ENCODE results near the gene PDIA5. TPM values are rescaled to one million over a fixed set of nuclear protein-coding genes. Genes with fewer than 3 reads are reported as not detected.

PDIA5 gene
- total and polyA plus RNA-seq, 2 of the 4 experiments (the other 2 are of a cell fraction) = 19.4 to 42.0 TPM

DNA sequence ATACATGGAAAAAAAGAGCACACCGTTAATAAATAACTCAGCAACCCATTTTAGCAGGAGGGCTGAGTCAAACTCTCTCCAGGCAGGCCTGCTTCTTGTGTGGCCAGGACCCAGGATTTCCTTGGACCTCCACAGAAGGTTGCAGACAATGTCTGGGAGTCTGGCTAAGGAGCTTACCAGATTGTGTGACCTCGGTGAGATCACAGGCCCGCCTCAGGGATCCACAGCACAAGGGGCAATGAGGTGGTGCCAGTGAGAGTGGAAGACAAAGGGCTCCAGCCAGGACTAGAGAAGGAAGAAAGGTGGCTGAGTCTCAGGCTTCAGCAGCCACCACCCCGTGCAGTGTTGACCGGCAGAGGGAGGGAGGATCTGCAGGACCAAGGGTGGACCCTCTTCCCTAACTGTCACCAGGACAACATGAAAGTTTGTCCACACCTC, 102.7 kb downstream of the PDIA5 start:
- Histone ChIP-seq H3K9me3 (ENCODE audit: control insufficient read depth, insufficient read depth, low read length) (no peaks in the 10 kb centered on the region), H2BK20ac (ENCODE audit: low read depth, low read length) (no peak overlapping the region), H3K56ac (ENCODE audit: extremely low read depth, insufficient read depth, low read length) (no peak overlapping the region), H4K20me1 (ENCODE audit: insufficient read depth, low read length) (no peaks in the 10 kb centered on the region), H4K8ac (ENCODE audit: low read depth in 2 of 2, low read length in 2 of 2) (no peak overlapping the region), H2BK5ac (ENCODE audit: low read depth, low read length, poor library complexity, severe bottlenecking) (no peak overlapping the region), H3K4me2 (ENCODE audit: low read depth, low read length) (no peak overlapping the region), H2BK15ac (ENCODE audit: low read depth, low read length) (no peak overlapping the region), H3K9ac (ENCODE audit: low read depth, low read length) (no peak overlapping the region), H2AK9ac (replicated peaks; ENCODE audit: low read depth, low read length, poor library complexity) (no peak overlapping the region), H4K91ac (ENCODE audit: insufficient read depth, low read depth, low read length) (no peak overlapping the region), H2AFZ (replicated peaks; ENCODE audit: low read length, poor library complexity) (peak overlapping the region; percentile 28), H2BK120ac (ENCODE audit: low read depth, low read length) (no peak overlapping the region), H2AK5ac (ENCODE audit: low read depth, low read length) (no peak overlapping the region), H3K18ac (ENCODE audit: low read depth, low read length) (no peak overlapping the region), H3K36me3 (ENCODE audit: control insufficient read depth, insufficient read depth, low read length) (peaks cover 6% of the 10 kb centered on the region), H3K4me3 (ENCODE audit: insufficient read depth, low read depth, low read length) (no peak overlapping the region), H3K23ac (ENCODE audit: low read depth, low read length) (no peak overlapping the region), H3K4me1 (ENCODE audit: control insufficient read depth, insufficient read depth, low read length) (peaks cover 5% of the 10 kb centered on the region; the same call in 1 of the 2 replicates), H3K79me1 (ENCODE audit: low read depth in 1 of 2, low read length in 2 of 2) (no peaks in the 10 kb centered on the region), H3K27ac (ENCODE audit: insufficient read depth, low read length) (no peak overlapping the region), H3K14ac (replicated peaks; ENCODE audit: low read depth, low read length) (no peak overlapping the region), H4K5ac (ENCODE audit: low read depth, low read length) (no peak overlapping the region), H3K27me3 (ENCODE audit: control insufficient read depth, insufficient read depth, low read length) (no peaks in the 10 kb centered on the region), H3K9me1 (ENCODE audit: insufficient read depth, low read length) (0 out of 2 replicates have a peak, but pooled peaks cover 4% of the 10 kb centered on the region), H3K4ac (ENCODE audit: low read depth, low read length) (no peak overlapping the region)
- no TSS peak for BruUV-seq (replicated peaks)
- TF ChIP-seq RCOR1 (IDR thresholded peaks at IDR 0.05; ENCODE audit: insufficient replicate concordance, low read length) (no peak), BHLHE40 (IDR thresholded peaks at IDR 0.05; ENCODE audit: low read depth, low read length) (no peak), NFE2L2 (IDR thresholded peaks at IDR 0.05; ENCODE audit: low read depth, low read length) (no peak), RAD21 (IDR thresholded peaks at IDR 0.05; ENCODE audit: low read length) (no peak), MXI1 (IDR thresholded peaks at IDR 0.05; ENCODE audit: borderline replicate concordance, low read depth, low read length) (no peak), CHD1 (IDR thresholded peaks at IDR 0.05; ENCODE audit: low read depth, low read length) (no peak), MAFK (IDR thresholded peaks at IDR 0.05; ENCODE audit: low read depth, low read length) (no peak), SMC3 (IDR thresholded peaks at IDR 0.05; ENCODE audit: low read depth, low read length) (no peak), CEBPB (IDR thresholded peaks at IDR 0.05; ENCODE audit: low read depth, low read length) (no peak)
- TF ChIP-seq, protein P1, sequence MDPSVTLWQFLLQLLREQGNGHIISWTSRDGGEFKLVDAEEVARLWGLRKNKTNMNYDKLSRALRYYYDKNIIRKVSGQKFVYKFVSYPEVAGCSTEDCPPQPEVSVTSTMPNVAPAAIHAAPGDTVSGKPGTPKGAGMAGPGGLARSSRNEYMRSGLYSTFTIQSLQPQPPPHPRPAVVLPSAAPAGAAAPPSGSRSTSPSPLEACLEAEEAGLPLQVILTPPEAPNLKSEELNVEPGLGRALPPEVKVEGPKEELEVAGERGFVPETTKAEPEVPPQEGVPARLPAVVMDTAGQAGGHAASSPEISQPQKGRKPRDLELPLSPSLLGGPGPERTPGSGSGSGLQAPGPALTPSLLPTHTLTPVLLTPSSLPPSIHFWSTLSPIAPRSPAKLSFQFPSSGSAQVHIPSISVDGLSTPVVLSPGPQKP (IDR thresholded peaks at IDR 0.05; ENCODE audit: borderline replicate concordance, low read depth, low read length) = no peak
- CTCF ChIA-PET = no interaction called here
- dilution Hi-C loops (cut with HindIII; ENCODE audit: low sequenced_read_pairs, unreplicated experiment) (no loop called here), intact Hi-C loops (cut with micrococcal nuclease) (no loop called here), in situ Hi-C loops (cut with MboI; ENCODE audit: low sequenced_read_pairs) (no loop called here)
- POLR2A ChIA-PET (ENCODE audit: unreplicated experiment) = no interaction called here
- ATAC-seq (ENCODE audit: low read depth) (peak; percentile 57), DNase-seq (peak; percentile 20)
- WGBS, 2 experiments (ENCODE audit: extremely low coverage in 2 of 2, insufficient read length in 1 of 2) = 54% methylated on average over 3 of the region's 5 CpGs; no CpG with 5 or more reads in 1 of the 2 experiments
